Hematopoietic multipotent progenitor cell treated with erythropoietin and hydrocortisone succinate and interleukin-3 and kit ligand, for 4 days (in vitro differentiated cells): Measurements from ENCODE around the gene GCNA.
A peak's percentile ranks its signal among the peaks of the same experiment; 100 is the strongest.
"Not testable (repeated sequence)": the region's sequence is repeated elsewhere in the genome, so short reads cannot be mapped to it uniquely, and the experiment has no call there.

Experiments used
- DNase-seq: peaks from one replicate; pipeline ENCODE4 v3.0.0-alpha.2; 2015

The GCNA gene

DNA sequence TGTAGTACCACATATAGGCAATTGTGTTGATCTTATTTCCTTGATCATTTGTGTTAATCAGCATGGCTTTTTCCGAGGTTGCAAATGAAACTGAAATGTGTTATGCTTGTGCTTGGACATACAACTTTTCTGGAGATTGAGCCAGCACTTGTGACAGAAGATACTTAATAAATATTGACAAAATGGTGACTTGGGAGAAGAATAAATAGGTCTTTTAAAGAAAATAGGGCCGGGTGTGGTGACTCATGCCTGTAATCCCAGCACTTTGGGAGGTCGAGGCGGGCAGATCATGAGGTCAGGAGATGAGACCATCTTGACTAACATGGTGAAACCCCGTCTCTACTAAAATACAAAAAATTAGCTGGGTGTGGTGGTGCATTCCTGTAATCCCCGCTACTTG, 18.5 kb upstream of the GCNA start:
- not testable (repeated sequence) for DNase-seq

DNA sequence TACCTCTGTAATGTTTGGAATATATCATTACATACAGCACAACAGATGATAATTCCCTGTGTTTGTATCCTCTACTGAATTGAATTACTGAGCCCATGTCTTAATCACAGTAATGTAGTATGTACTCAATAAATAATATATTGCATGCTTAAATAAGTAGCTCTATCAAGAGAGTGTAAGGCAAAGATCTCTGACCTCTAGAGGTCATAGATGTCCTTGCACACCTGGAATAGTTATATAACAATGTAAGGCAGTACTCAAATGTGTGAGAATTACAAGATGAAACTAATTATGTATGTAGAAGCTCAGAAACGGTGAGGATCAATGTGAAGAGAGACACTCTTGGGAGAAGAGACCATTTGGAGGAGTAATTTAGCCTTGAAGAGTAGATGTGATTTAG, 14.3 kb upstream of the GCNA start:
- DNase-seq = no peak

GRCh38 chrX:71565474-71566041, 12.7 kb upstream of the GCNA start:
- peak; percentile 68 for DNase-seq

DNA sequence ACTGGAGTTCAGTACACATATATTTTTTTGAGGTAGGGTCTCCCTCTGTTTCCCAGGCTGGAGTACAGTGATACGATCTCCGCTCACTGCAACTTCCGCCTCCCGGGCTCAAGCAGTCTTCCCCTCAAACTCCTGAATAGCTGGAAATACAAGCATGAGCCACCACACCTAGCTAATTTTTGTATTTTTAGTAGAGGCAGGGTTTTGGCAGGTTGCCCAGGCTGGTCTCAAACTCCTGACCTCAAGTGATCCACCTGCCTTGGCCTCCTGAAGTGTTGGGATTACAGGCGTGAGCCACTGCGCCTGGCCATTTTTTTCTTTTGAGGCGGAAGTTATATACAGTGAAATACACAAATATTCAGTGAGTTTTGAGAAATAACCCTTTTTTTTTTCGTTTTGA, 6.8 kb upstream of the GCNA start:
- not testable (repeated sequence) for DNase-seq

- no peak for DNase-seq
These were observed 4.6 kb upstream of the GCNA start for GRCh38 chrX:71573590-71573989.

DNA sequence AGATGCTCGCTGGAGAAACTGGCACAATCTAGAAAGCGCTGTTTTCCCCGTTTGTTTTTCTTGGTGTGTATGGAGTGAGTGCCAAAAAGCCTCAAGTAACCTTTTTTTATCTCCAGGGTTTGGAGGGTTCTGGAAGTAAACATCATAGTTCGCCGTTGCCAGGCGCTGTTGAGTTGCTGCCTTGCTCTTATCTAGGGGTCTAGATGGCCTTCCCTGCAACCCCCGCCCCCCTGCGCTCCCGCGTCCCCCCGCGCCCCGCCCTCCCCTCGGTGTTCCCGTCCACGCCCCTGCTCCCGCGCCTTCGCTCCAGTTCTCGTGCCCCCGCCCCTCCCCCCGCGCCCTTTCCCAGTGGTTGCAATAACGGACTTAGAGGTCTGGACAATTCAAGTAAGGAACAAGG, 555 bp upstream of the GCNA start:
- DNase-seq = no peak

- no peak for DNase-seq
These were observed 1.1 kb downstream of the GCNA start for GRCh38 chrX:71579136-71579989.

GRCh38 chrX:71579990-71580380, 1.7 kb downstream of the GCNA start:
- DNase-seq = no peak

- no peak for DNase-seq
These were observed 3.0 kb downstream of the GCNA start for GRCh38 chrX:71581210-71581609.

- DNase-seq = no peak
These were observed 8.7 kb downstream of the GCNA start for GRCh38 chrX:71586929-71587328.

- DNase-seq = not testable (repeated sequence)
These were observed 15.0 kb downstream of the GCNA start for GRCh38 chrX:71593210-71593609.

- no peak for DNase-seq
These were observed 21.7 kb downstream of the GCNA start for GRCh38 chrX:71599965-71600364.

DNA sequence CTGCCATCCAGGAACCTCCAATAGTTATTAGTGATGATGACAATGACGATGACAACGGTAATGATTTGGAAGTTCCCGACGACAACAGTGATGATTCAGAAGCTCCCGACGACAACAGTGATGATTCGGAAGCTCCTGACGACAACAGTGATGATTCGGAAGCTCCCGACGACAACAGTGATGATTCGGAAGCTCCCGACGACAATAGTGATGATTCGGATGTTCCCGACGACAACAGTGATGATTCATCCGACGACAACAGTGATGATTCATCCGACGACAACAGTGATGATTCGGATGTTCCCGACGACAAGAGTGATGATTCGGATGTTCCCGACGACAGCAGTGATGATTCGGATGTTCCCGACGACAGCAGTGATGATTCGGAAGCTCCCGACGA, 25.4 kb downstream of the GCNA start:
- no peak for DNase-seq

- DNase-seq = no peak
These were observed 25.9 kb downstream of the GCNA start for GRCh38 chrX:71604141-71604540.

- no peak for DNase-seq
These were observed 26.7 kb downstream of the GCNA start for GRCh38 chrX:71604796-71605568.

- DNase-seq = no peak
These were observed 28.4 kb downstream of the GCNA start for GRCh38 chrX:71606536-71607216.

GRCh38 chrX:71607488-71607887, 29.3 kb downstream of the GCNA start:
- DNase-seq = no peak

GRCh38 chrX:71609095-71609750, 31.0 kb downstream of the GCNA start:
- no peak for DNase-seq

DNA sequence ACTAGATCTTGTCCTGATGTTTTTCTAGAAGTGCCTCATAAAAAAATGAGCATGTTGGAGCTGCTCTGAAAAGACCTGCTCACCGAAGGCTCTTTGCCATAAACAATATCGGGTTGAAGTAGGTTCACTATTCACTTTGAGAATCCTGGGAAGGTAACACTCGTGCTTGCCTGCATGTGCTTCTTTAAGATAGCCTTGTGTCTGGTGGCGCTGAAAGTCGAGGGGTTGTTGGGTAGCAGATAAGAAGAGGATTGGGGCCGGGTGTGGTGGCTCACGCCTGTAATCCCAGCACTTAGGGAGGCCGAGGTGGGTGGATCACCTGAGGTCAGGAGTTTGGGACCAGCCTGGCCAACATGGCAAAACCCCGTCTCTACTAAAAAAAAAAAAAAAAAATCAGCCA, 33.5 kb downstream of the GCNA start:
- peak; percentile 22 for DNase-seq

GRCh38 chrX:71612256-71612655, 34.0 kb downstream of the GCNA start:
- no peak for DNase-seq

GRCh38 chrX:71615056-71615455, 36.8 kb downstream of the GCNA start:
- DNase-seq = no peak

DNA sequence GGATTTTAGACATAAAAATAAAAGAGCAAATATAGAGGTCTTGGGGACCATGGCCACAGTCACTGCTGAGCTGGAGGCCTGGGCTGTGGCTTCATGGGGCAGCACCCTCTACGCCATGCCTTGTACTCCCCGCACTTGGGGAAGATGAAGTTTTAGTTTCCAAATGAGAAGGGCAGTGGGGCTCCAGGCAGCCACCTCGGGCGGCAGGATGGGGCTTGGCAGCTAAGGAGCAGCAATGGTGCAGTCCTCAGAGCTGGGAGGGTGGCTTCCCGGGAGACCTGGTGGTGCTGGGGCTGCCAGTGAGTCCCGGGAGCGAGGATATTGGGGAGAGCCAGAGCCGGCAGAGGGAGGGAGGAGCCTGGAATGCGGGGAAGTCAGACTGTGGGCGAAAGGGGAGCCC, 37.7 kb downstream of the GCNA start:
- no peak for DNase-seq
